ENCODE results near the gene CABCOCO1. TPM values are rescaled to one million over a fixed set of nuclear protein-coding genes. Genes with fewer than 3 reads are reported as not detected.

CABCOCO1 gene
- total RNA-seq, 1 donor from 2014 or later, result not detected

Other genes starting within 250 kb of the CABCOCO1 start
- not detected in 2 replicates for gene TMEM26, start 209.5 kb upstream of the CABCOCO1 start, total RNA-seq
- 14.0 and 16.1 TPM in 2 replicates for gene ARID5B, start 238.8 kb downstream of the CABCOCO1 start, total RNA-seq

Measured in dermis blood vessel endothelial cell (primary cell).